ENCODE measurements around the gene MXD4.

- TF ChIP-seq CTCF (conservative IDR thresholded peaks at IDR 0.05; ENCODE audit: low read depth, low read length), result peak; percentile 24; the same call in 1 of the 2 replicates
- TF ChIP-seq EZH2phosphoT487 (IDR thresholded peaks at IDR 0.05; ENCODE audit: borderline replicate concordance, low read length), result no peak
Measured at GRCh38 chr4:2243681-2244380, 18.1 kb downstream of the MXD4 start.
